Panc1 (cell line): Measurements from ENCODE around the gene SRXN1. TPM values are rescaled to one million over a fixed set of nuclear protein-coding genes. Genes with fewer than 3 reads are reported as not detected.

Experiments
- ATAC-seq: fragments of 200-7000 bp; cut with Tn5 transposase; 2 replicates; pipeline ENCODE4 v1.9.1; 2020; ENCODE audit warnings: mild to moderate bottlenecking, moderate library complexity
- Bru-seq: library from RNA; stranded (reverse); fragments of 400-500 nt; gene quantifications from one replicate; lab custom pipeline; 2021; lab: Mats Ljungman, UMichigan
- BruChase-seq, 2 experiments: library from RNA; stranded (reverse); fragments of 400-500 nt; gene quantifications; one replicate each; lab custom pipeline; 2021; lab: Mats Ljungman, UMichigan
- BruUV-seq: library from RNA; stranded (reverse); fragments of 400-500 nt; replicated peaks from 2 replicates; lab custom pipeline; 2021; lab: Mats Ljungman, UMichigan
- CTCF ChIA-PET: fragments of 300-600 bp; sonication (Branson Sonifier 250); formaldehyde crosslinking; loops from one replicate; lab custom pipeline; 2022; ENCODE audit warnings: antibody characterized with exemption; lab: Charles Lee
- POLR2A ChIA-PET: fragments of 300-600 bp; sonication (Branson Sonifier 250); formaldehyde crosslinking; loops from one replicate; lab custom pipeline; 2022; ENCODE audit warnings: antibody characterized with exemption; lab: Charles Lee
- DNase-seq: peaks from one replicate; pipeline ENCODE4 v3.0.0-alpha.2; 2010; ENCODE audit warnings: low read depth, low spot score
- H3K27ac ChIP-seq: 2 replicates; pipeline ENCODE4 v1.5.1; 2011; ENCODE audit warnings: mild to moderate bottlenecking, low read length, inconsistent platforms
- H3K27me3 ChIP-seq: fragments of 200-500 bp; sonication (Bioruptor generic); 2 replicates; pipeline ENCODE4 v1.6.0; 2014; ENCODE audit warnings: low read length, inconsistent platforms; ENCODE audit not compliant: control insufficient read depth, insufficient read depth
- H3K36me3 ChIP-seq: fragments of 200-500 bp; sonication (Bioruptor generic); 2 replicates; pipeline ENCODE4 v1.5.1; 2014; ENCODE audit warnings: inconsistent platforms, mild to moderate bottlenecking, low read length, moderate library complexity; ENCODE audit not compliant: control insufficient read depth, insufficient read depth
- H3K4me1 ChIP-seq: 2 replicates; pipeline ENCODE4 v1.5.1; 2011; ENCODE audit warnings: inconsistent platforms, mild to moderate bottlenecking, low read length, moderate library complexity; ENCODE audit not compliant: control insufficient read depth, insufficient read depth
- H3K4me3 ChIP-seq, 2 experiments: 2 replicates each; pipeline ENCODE4 v1.5.1; 2011 to 2012; ENCODE audit warnings: low read depth in 2 of 2, low read length in 2 of 2, mild to moderate bottlenecking in 2 of 2, inconsistent platforms in 1 of 2, moderate library complexity in 1 of 2
- H3K9me3 ChIP-seq: fragments of 200-500 bp; sonication (Bioruptor generic); 2 replicates; pipeline ENCODE4 v1.5.1; 2014; ENCODE audit warnings: low read depth, mild to moderate bottlenecking, inconsistent platforms, low read length, moderate library complexity; ENCODE audit not compliant: control insufficient read depth, insufficient read depth
- POLR2AphosphoS5 ChIP-seq: IDR thresholded peaks from 2 replicates; pipeline ENCODE4 v1.6.1; 2012; ENCODE audit warnings: mild to moderate bottlenecking, low read depth, low read length, moderate library complexity
- SIN3A ChIP-seq: IDR thresholded peaks from 2 replicates; pipeline ENCODE4 v1.6.1; 2012; ENCODE audit warnings: low read depth, mild to moderate bottlenecking, low read length, moderate library complexity, borderline replicate concordance; ENCODE audit not compliant: insufficient read depth
- TCF7L2 ChIP-seq: IDR thresholded peaks from 2 replicates; pipeline ENCODE4 v1.6.1; 2011; ENCODE audit warnings: mild to moderate bottlenecking, low read depth, low read length, inconsistent platforms
- in situ Hi-C: cut with HindIII; loops from 2 replicates; pipeline ENCODE4 v1.10.0; 2016; ENCODE audit warnings: low sequenced_read_pairs, low pct_unique_long_range_greater_than_20kb
- intact Hi-C: fragments of 100-400 bp; cut with micrococcal nuclease; formaldehyde crosslinking; loops from one replicate; pipeline ENCODE4 v1.10.0; 2022; ENCODE audit not compliant: unreplicated experiment
- long read RNA-seq: library from polyadenylated mRNA; unstranded; transcript quantifications from one replicate; pipeline ENCODE4 v2.0.0, GENCODE V29; 2021; ENCODE audit not compliant: unreplicated experiment
- polyA plus RNA-seq: library from polyadenylated mRNA; unstranded; fragments of >200 nt; gene quantifications from one replicate; pipeline ENCODE4 v1.2.1, GENCODE V29; 2012; ENCODE audit warnings: missing spikeins; ENCODE audit not compliant: insufficient read length
- total RNA-seq: library from RNA; stranded (reverse); gene quantifications from one replicate; pipeline ENCODE4 v1.2.1, GENCODE V29; 2021; ENCODE audit not compliant: unreplicated experiment
- TF ChIP-seq, protein P1 (sequence below): fragments of 450-650 bp; IDR thresholded peaks from 2 replicates; pipeline ENCODE4 v1.5.1; 2017; ENCODE audit warnings: mild to moderate bottlenecking
- TF ChIP-seq, protein P2 (sequence below), 2 experiments: IDR thresholded peaks; 2 replicates each; pipeline ENCODE4 v1.6.1; 2011 to 2012; ENCODE audit warnings: low read depth in 2 of 2, control low read depth in 1 of 2, low read length in 1 of 2, mild to moderate bottlenecking in 1 of 2, moderate library complexity in 1 of 2; ENCODE audit not compliant: insufficient read depth in 1 of 2

The SRXN1 gene
- total RNA-seq (34.5 TPM), Bru-seq, nascent RNA (percentile 49 among the genes with signal in this experiment), BruChase-seq, experiment 1, labeled RNA remaining after a 2-hour chase (percentile 81 among the genes with signal in this experiment), BruChase-seq, experiment 2, labeled RNA remaining after a 6-hour chase (percentile 86 among the genes with signal in this experiment)
- polyA plus RNA-seq = 27.6 TPM
- long read RNA-seq, transcript SRXN1-201 (2 exons, 2,698 nt) = major isoform, 222 of 261 reads
- long read RNA-seq, partial matches to known transcripts = 0 of 261 reads
- long read RNA-seq, other reads (novel, unspliced or antisense) = 39 of 261 reads

- no peaks in the 10 kb centered on the region for H3K27me3 ChIP-seq
- ChIA-PET POLR2A (no interaction called here), CTCF (no interaction called here)
- TF ChIP-seq SIN3A = no peak
- TF ChIP-seq, protein P1, sequence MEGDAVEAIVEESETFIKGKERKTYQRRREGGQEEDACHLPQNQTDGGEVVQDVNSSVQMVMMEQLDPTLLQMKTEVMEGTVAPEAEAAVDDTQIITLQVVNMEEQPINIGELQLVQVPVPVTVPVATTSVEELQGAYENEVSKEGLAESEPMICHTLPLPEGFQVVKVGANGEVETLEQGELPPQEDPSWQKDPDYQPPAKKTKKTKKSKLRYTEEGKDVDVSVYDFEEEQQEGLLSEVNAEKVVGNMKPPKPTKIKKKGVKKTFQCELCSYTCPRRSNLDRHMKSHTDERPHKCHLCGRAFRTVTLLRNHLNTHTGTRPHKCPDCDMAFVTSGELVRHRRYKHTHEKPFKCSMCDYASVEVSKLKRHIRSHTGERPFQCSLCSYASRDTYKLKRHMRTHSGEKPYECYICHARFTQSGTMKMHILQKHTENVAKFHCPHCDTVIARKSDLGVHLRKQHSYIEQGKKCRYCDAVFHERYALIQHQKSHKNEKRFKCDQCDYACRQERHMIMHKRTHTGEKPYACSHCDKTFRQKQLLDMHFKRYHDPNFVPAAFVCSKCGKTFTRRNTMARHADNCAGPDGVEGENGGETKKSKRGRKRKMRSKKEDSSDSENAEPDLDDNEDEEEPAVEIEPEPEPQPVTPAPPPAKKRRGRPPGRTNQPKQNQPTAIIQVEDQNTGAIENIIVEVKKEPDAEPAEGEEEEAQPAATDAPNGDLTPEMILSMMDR = peak; percentile 92
- peak within 1 kb of the TSS; percentile 88 for H3K27ac ChIP-seq
- in situ Hi-C loops = no loop called here
- peak within 1 kb of the TSS; percentile 83 to 97 for H3K4me3 ChIP-seq
- peak; percentile 95 for ATAC-seq
- intact Hi-C loops = loop anchor here (2.0 kb wide), 1 partner anchor 76 kb away; no protein-coding TSS in a partner anchor
- H3K4me1 ChIP-seq = peaks cover 17% of the 10 kb centered on the region
- peaks cover 2% of the 10 kb centered on the region; the same call in 1 of the 2 replicates for H3K36me3 ChIP-seq
- no peaks in the 10 kb centered on the region for H3K9me3 ChIP-seq
- no peak for DNase-seq
- BruUV-seq = no TSS peak
Measured at GRCh38 chr20:653110-653589, at the start of gene SRXN1. Gene SRXN1, minus strand, starts transcription at chr20:653200. Its CDS starts 15 bp downstream, at chr20:653185.

- TF ChIP-seq, protein P2, sequence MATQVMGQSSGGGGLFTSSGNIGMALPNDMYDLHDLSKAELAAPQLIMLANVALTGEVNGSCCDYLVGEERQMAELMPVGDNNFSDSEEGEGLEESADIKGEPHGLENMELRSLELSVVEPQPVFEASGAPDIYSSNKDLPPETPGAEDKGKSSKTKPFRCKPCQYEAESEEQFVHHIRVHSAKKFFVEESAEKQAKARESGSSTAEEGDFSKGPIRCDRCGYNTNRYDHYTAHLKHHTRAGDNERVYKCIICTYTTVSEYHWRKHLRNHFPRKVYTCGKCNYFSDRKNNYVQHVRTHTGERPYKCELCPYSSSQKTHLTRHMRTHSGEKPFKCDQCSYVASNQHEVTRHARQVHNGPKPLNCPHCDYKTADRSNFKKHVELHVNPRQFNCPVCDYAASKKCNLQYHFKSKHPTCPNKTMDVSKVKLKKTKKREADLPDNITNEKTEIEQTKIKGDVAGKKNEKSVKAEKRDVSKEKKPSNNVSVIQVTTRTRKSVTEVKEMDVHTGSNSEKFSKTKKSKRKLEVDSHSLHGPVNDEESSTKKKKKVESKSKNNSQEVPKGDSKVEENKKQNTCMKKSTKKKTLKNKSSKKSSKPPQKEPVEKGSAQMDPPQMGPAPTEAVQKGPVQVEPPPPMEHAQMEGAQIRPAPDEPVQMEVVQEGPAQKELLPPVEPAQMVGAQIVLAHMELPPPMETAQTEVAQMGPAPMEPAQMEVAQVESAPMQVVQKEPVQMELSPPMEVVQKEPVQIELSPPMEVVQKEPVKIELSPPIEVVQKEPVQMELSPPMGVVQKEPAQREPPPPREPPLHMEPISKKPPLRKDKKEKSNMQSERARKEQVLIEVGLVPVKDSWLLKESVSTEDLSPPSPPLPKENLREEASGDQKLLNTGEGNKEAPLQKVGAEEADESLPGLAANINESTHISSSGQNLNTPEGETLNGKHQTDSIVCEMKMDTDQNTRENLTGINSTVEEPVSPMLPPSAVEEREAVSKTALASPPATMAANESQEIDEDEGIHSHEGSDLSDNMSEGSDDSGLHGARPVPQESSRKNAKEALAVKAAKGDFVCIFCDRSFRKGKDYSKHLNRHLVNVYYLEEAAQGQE (IDR thresholded peaks at IDR 0.05; ENCODE audit: insufficient read depth in 1 of 2, low read depth in 2 of 2, low read length in 1 of 2) = no peak
- TF ChIP-seq, protein P1 = no peak
- TF ChIP-seq SIN3A (no peak), TCF7L2 (no peak), POLR2AphosphoS5 (no peak)
- CTCF ChIA-PET = no interaction called here
- in situ Hi-C loops = no loop called here
- no TSS peak for BruUV-seq
- no peaks in the 10 kb centered on the region for H3K27me3 ChIP-seq
- H3K4me1 ChIP-seq = no peaks in the 10 kb centered on the region
- no peak overlapping the region for H3K27ac ChIP-seq
- no peaks in the 10 kb centered on the region for H3K36me3 ChIP-seq
- intact Hi-C loops = no loop called here
- H3K4me3 ChIP-seq = no peak overlapping the region
- DNase-seq = no peak
- POLR2A ChIA-PET = no interaction called here
- ATAC-seq = no peak
- no peaks in the 10 kb centered on the region for H3K9me3 ChIP-seq
Measured at GRCh38 chr20:701401-702129, 48.6 kb upstream of the SRXN1 start.
